Nephron (organoid): ENCODE measurements around the gene DUOXA1.
A peak's percentile ranks its signal among the peaks of the same experiment; 100 is the strongest.

Source experiments
- H3K27ac Mint-ChIP-seq, 3 experiments: 2 replicates each; pipeline ENCODE4 v1.8.0; 2020; ENCODE audit warnings: mixed read lengths in 3 of 3, mild to moderate bottlenecking in 2 of 3, moderate library complexity in 1 of 3
- H3K27me3 Mint-ChIP-seq: 2 replicates; pipeline ENCODE4 v1.8.0; 2021; ENCODE audit warnings: low read depth, mild to moderate bottlenecking, moderate library complexity, mixed read lengths
- H3K36me3 Mint-ChIP-seq: 2 replicates; pipeline ENCODE4 v1.8.0; 2020; ENCODE audit warnings: low read depth, mixed read lengths
- H3K4me1 Mint-ChIP-seq: 2 replicates; pipeline ENCODE4 v1.8.0; 2020; ENCODE audit warnings: mixed read lengths
- H3K4me3 Mint-ChIP-seq, 3 experiments: 2 replicates each; pipeline ENCODE4 v1.8.0; 2020; ENCODE audit warnings: mild to moderate bottlenecking in 3 of 3, mixed read lengths in 3 of 3, moderate library complexity in 2 of 3
- H3K9me3 Mint-ChIP-seq: 2 replicates; pipeline ENCODE4 v1.8.0; 2020; ENCODE audit warnings: mixed read lengths
- TF ChIP-seq, protein P1 (sequence below), 3 experiments: fragments of 200-600 bp; sonication (generic); IDR thresholded peaks; one replicate each; pipeline ENCODE4 v1.5.0; 2021; ENCODE audit warnings: antibody characterized with exemption in 3 of 3; ENCODE audit not compliant: unreplicated experiment in 3 of 3

The DUOXA1 gene

GRCh38 chr15:45118996-45119395 lies 10.7 kb downstream of the DUOXA1 start:
- Mint-ChIP-seq H3K4me1 (peaks cover 5% of the 10 kb centered on the region), H3K36me3 (no peaks in the 10 kb centered on the region), H3K27me3 (peaks cover 77% of the 10 kb centered on the region), H3K9me3 (no peaks in the 10 kb centered on the region), H3K27ac (no peak overlapping the region), H3K4me3 (no peak overlapping the region)
- TF ChIP-seq, protein P1, sequence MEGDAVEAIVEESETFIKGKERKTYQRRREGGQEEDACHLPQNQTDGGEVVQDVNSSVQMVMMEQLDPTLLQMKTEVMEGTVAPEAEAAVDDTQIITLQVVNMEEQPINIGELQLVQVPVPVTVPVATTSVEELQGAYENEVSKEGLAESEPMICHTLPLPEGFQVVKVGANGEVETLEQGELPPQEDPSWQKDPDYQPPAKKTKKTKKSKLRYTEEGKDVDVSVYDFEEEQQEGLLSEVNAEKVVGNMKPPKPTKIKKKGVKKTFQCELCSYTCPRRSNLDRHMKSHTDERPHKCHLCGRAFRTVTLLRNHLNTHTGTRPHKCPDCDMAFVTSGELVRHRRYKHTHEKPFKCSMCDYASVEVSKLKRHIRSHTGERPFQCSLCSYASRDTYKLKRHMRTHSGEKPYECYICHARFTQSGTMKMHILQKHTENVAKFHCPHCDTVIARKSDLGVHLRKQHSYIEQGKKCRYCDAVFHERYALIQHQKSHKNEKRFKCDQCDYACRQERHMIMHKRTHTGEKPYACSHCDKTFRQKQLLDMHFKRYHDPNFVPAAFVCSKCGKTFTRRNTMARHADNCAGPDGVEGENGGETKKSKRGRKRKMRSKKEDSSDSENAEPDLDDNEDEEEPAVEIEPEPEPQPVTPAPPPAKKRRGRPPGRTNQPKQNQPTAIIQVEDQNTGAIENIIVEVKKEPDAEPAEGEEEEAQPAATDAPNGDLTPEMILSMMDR (IDR thresholded peaks at IDR 0.05; ENCODE audit: unreplicated experiment in 3 of 3) = no peak

DNA sequence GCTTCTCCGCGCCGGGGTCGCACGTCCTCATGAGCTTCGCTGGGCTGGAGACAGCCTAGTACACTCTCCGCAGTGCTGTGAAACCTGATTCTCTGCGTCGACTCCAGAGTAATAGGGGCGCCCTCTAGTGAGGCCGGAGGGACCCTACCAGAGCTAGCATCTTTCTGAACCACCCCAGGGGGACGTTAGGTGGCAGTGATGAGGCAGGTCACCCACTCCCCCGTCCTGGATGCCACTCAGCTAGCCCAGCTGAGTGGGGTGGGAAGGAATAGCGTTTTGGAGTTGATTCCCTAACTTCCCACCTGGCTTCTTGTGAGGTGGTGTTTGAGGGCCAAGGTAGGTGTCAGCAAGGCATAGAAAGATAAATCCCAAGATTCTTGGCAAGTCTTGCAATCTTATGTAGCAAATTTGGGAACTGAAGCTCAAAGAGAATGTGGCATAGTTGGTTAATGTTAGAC lies 11.5 kb downstream of the DUOXA1 start:
- TF ChIP-seq, protein P1 (IDR thresholded peaks at IDR 0.05; ENCODE audit: unreplicated experiment in 3 of 3) = peak; percentile 98 to 100 (median 100)
- Mint-ChIP-seq H3K27me3 (peaks cover 77% of the 10 kb centered on the region), H3K9me3 (no peaks in the 10 kb centered on the region), H3K36me3 (no peaks in the 10 kb centered on the region), H3K4me3 (peak overlapping the region; percentile 57 to 70 (median 63)), H3K27ac (no peak overlapping the region), H3K4me1 (peaks cover 5% of the 10 kb centered on the region)

GRCh38 chr15:45117308-45118130 lies 12.2 kb downstream of the DUOXA1 start:
- peak overlapping the region; percentile 57 to 70 (median 63) for H3K4me3 Mint-ChIP-seq
- H3K27me3 Mint-ChIP-seq = peaks cover 77% of the 10 kb centered on the region
- peaks cover 5% of the 10 kb centered on the region for H3K4me1 Mint-ChIP-seq
- no peak overlapping the region for H3K27ac Mint-ChIP-seq
- H3K36me3 Mint-ChIP-seq = no peaks in the 10 kb centered on the region
- H3K9me3 Mint-ChIP-seq = no peaks in the 10 kb centered on the region
- TF ChIP-seq, protein P1 (IDR thresholded peaks at IDR 0.05; ENCODE audit: unreplicated experiment in 3 of 3) = no peak

- Mint-ChIP-seq H3K9me3 (no peaks in the 10 kb centered on the region), H3K27ac (no peak overlapping the region), H3K4me1 (peaks cover 11% of the 10 kb centered on the region), H3K27me3 (peaks cover 81% of the 10 kb centered on the region), H3K4me3 (no peak overlapping the region), H3K36me3 (no peaks in the 10 kb centered on the region)
- TF ChIP-seq, protein P1 (IDR thresholded peaks at IDR 0.05; ENCODE audit: unreplicated experiment in 3 of 3) = no peak
Measured at GRCh38 chr15:45116482-45117307, 13.0 kb downstream of the DUOXA1 start.

- Mint-ChIP-seq H3K4me3 (no peak overlapping the region), H3K4me1 (peaks cover 11% of the 10 kb centered on the region), H3K27me3 (peaks cover 78% of the 10 kb centered on the region), H3K36me3 (no peaks in the 10 kb centered on the region), H3K9me3 (no peaks in the 10 kb centered on the region), H3K27ac (no peak overlapping the region)
- TF ChIP-seq, protein P1 (IDR thresholded peaks at IDR 0.05; ENCODE audit: unreplicated experiment in 3 of 3) = no peak
Measured at GRCh38 chr15:45116006-45116481, 13.6 kb downstream of the DUOXA1 start.
